Measurements from ENCODE around the gene TPST1.

TPST1 gene

DNA sequence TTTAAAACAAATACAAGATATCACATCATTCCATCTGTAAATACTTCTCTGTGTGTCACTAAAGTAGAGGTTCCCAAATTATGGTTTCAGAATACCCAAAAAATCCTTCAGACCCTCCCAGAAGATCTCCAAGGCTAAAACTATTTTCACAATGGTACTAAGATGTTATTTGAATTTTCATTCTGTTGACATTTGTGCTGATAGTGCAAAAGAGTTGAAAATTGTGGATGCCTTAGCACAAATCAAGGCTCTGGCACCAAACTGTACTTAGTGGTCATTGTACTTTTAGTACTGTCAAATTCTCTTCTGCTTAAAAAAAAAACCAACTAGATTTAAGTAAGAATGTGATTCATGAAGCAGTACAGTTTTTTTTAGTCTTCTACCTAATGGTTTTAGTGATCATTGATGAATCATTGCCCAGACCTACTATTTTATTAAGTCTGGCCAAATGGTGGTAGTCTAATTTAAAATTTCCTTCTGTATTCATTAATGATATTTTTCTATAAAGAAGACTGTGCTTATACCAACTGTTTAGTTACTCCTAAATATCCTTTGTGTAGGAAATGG lies 50.5 kb downstream of the TPST1 start:
- Histone ChIP-seq H3K4me1 (ENCODE audit: control insufficient read depth, insufficient read depth, low read length) (no peaks in the 10 kb centered on the region), H3K27me3 (ENCODE audit: control insufficient read depth, insufficient read depth, low read length) (no peaks in the 10 kb centered on the region), H3K27ac (ENCODE audit: low read depth, low read length) (no peak overlapping the region), H3K4me3 (ENCODE audit: low read length) (no peak overlapping the region), H3K9ac (ENCODE audit: low read length) (no peak overlapping the region), H3K36me3 (ENCODE audit: control insufficient read depth, insufficient read depth, low read length) (no peaks in the 10 kb centered on the region)

DNA sequence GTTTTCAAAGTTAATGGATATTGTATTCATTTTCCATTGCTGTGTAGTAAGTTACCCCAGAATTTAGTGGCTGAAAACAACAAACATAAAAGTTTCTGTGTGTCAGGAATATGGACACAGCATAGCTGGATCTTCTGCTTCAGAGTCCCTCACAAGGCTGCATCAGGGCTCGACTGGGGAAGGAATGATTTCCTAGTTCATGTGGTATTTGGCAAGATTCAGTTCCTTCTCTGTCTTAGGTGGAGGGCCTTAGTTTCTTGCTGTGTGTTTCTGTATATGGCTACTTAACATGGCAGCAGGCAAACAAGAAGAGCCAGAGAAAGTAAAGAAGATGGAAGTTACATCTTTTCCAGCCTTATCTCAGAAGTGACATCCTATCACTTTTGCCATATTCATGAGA lies 51.1 kb downstream of the TPST1 start:
- no peaks in the 10 kb centered on the region for H3K27me3 ChIP-seq (ENCODE audit: control insufficient read depth, insufficient read depth, low read length)
- no peak overlapping the region for H3K27ac ChIP-seq (ENCODE audit: low read depth, low read length)
- no peak overlapping the region for H3K4me3 ChIP-seq (ENCODE audit: low read length)
- no peaks in the 10 kb centered on the region for H3K36me3 ChIP-seq (ENCODE audit: control insufficient read depth, insufficient read depth, low read length)
- H3K9ac ChIP-seq (ENCODE audit: low read length): no peak overlapping the region
- no peaks in the 10 kb centered on the region for H3K4me1 ChIP-seq (ENCODE audit: control insufficient read depth, insufficient read depth, low read length)

DNA sequence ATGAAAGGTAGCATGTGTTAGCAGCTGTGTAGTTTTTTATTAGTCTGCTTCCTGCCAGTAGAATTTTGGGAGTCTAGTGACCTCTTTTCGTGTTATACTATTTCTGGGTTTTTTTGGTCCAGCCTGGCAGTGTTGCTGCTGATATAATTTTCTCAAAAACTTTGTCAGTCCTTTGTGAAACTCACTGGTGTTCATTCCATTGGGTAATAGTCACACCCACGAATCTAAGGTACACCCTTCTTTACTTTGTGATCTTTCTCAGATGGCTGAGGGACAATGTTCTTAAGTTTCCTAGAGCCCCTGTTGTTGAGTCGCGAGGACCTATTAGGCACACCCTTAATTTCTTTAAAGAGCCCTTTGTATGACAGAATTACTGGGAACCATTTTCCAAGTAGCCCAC lies 52.3 kb downstream of the TPST1 start:
- no peaks in the 10 kb centered on the region for H3K36me3 ChIP-seq (ENCODE audit: control insufficient read depth, insufficient read depth, low read length)
- H3K27ac ChIP-seq (ENCODE audit: low read depth, low read length): no peak overlapping the region
- H3K4me3 ChIP-seq (ENCODE audit: low read length): no peak overlapping the region
- no peaks in the 10 kb centered on the region for H3K4me1 ChIP-seq (ENCODE audit: control insufficient read depth, insufficient read depth, low read length)
- H3K27me3 ChIP-seq (ENCODE audit: control insufficient read depth, insufficient read depth, low read length): no peaks in the 10 kb centered on the region
- H3K9ac ChIP-seq (ENCODE audit: low read length): no peak overlapping the region

DNA sequence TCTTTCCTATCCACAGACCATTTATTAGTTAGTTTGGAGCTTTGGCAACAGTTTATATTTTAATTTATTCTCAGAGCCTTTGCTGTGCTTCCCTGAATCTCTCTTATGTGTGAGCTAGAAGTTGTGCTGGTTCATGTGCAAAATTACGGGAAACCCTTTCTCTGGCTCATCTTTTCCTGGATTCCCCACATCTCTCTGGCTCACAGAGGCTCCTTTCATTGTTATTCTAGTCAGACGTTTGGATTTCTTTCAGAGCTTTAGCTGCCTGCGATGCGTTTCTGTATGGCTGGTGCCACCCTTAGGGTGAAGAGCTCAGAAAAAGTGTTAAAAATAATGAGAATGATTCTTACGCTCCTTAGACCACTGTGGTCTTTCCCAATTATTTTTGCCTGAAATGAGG lies 53.3 kb downstream of the TPST1 start:
- no peaks in the 10 kb centered on the region for H3K36me3 ChIP-seq (ENCODE audit: control insufficient read depth, insufficient read depth, low read length)
- H3K27me3 ChIP-seq (ENCODE audit: control insufficient read depth, insufficient read depth, low read length): no peaks in the 10 kb centered on the region
- H3K4me1 ChIP-seq (ENCODE audit: control insufficient read depth, insufficient read depth, low read length): no peaks in the 10 kb centered on the region
- no peak overlapping the region for H3K27ac ChIP-seq (ENCODE audit: low read depth, low read length)
- no peak overlapping the region for H3K4me3 ChIP-seq (ENCODE audit: low read length)
- no peak overlapping the region for H3K9ac ChIP-seq (ENCODE audit: low read length)

DNA sequence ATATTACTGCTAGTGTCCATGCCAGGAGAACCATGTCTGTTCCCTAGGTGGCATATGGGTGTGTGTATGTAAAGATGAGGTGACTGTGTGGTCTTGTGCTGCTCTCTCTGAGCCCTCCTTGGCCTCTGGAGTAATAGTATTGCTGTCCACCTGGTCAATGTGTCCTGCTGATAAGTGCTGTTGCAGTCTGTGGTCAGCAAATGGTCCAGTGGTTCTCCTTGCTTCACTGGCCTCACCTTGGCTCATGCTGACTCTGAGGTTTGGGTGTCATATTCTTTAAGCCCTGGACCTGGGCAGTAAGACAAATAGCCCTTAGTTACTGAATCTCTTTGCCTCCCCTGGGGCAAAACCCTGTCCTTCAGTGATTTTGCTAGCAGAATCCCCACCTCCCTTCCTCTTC lies 56.8 kb downstream of the TPST1 start:
- no peak overlapping the region for H3K27ac ChIP-seq (ENCODE audit: low read depth, low read length)
- H3K4me3 ChIP-seq (ENCODE audit: low read length): no peak overlapping the region
- no peak overlapping the region for H3K9ac ChIP-seq (ENCODE audit: low read length)
- no peaks in the 10 kb centered on the region for H3K36me3 ChIP-seq (ENCODE audit: control insufficient read depth, insufficient read depth, low read length)
- no peaks in the 10 kb centered on the region for H3K4me1 ChIP-seq (ENCODE audit: control insufficient read depth, insufficient read depth, low read length)
- H3K27me3 ChIP-seq (ENCODE audit: control insufficient read depth, insufficient read depth, low read length): no peaks in the 10 kb centered on the region

DNA sequence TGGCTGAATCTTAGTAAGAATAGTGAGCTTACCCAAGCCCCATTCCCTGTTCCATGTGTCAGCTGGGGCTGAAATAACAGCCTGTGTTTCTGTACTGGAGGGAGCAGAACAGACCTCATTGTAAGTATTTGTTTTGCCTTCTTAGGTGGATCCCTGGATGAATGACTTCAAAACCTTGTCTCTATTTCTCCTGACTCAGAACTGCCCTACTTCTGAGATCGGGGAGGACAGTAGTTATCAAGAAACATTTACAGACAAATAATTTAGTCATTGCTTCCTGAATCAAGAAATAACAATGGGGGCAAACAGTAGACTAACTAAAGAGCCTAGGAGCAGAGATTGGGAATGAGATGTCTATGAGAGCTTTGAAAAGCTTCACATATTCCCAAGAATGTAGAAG lies 58.8 kb downstream of the TPST1 start:
- H3K27me3 ChIP-seq (ENCODE audit: control insufficient read depth, insufficient read depth, low read length): no peaks in the 10 kb centered on the region
- H3K4me1 ChIP-seq (ENCODE audit: control insufficient read depth, insufficient read depth, low read length): no peaks in the 10 kb centered on the region
- H3K4me3 ChIP-seq (ENCODE audit: low read length): no peak overlapping the region
- no peak overlapping the region for H3K27ac ChIP-seq (ENCODE audit: low read depth, low read length)
- H3K36me3 ChIP-seq (ENCODE audit: control insufficient read depth, insufficient read depth, low read length): no peaks in the 10 kb centered on the region
- H3K9ac ChIP-seq (ENCODE audit: low read length): no peak overlapping the region

DNA sequence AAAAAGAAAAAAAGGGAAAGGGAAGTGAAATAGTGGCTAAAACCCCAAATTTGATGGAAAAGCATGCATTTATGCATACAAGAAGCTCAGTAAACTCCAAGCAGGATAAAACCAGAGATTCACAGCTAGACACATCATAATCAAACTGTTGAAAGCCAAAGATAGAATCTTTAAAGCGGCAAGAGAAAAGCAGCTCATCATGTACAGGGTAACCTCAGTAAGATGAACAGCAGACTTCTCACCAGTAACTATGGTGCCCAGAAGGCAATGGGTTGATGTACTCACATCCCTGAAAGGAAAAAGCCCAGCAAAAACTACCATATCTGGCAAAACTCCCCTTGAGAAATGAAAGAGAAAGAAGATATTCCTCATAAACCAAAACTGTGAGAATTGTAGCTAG lies 60.4 kb downstream of the TPST1 start:
- H3K4me1 ChIP-seq (ENCODE audit: control insufficient read depth, insufficient read depth, low read length): no peaks in the 10 kb centered on the region
- no peak overlapping the region for H3K9ac ChIP-seq (ENCODE audit: low read length)
- H3K27me3 ChIP-seq (ENCODE audit: control insufficient read depth, insufficient read depth, low read length): no peaks in the 10 kb centered on the region
- no peak overlapping the region for H3K4me3 ChIP-seq (ENCODE audit: low read length)
- H3K36me3 ChIP-seq (ENCODE audit: control insufficient read depth, insufficient read depth, low read length): no peaks in the 10 kb centered on the region
- H3K27ac ChIP-seq (ENCODE audit: low read depth, low read length): no peak overlapping the region

DNA sequence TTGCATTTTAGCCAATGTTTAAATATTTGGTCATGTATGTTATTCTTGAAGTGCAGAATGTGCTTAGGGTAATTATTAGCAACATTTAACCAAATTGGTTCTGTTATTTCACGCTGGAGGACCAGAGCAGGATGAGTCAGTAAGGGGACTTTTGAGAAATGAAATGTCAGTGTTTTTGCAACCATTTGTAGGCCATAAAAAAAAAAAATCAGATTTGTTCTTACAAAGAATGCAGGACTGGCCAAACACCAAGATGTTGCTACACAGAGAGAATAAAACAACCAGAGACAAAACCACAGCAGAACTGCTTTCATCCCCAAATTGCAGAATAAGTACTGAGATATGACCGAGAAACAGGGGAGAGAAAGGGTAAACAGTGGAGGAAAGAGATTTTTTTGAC lies 62.1 kb downstream of the TPST1 start:
- no peak overlapping the region for H3K9ac ChIP-seq (ENCODE audit: low read length)
- H3K36me3 ChIP-seq (ENCODE audit: control insufficient read depth, insufficient read depth, low read length): no peaks in the 10 kb centered on the region
- no peaks in the 10 kb centered on the region for H3K27me3 ChIP-seq (ENCODE audit: control insufficient read depth, insufficient read depth, low read length)
- no peak overlapping the region for H3K4me3 ChIP-seq (ENCODE audit: low read length)
- H3K27ac ChIP-seq (ENCODE audit: low read depth, low read length): no peak overlapping the region
- H3K4me1 ChIP-seq (ENCODE audit: control insufficient read depth, insufficient read depth, low read length): no peaks in the 10 kb centered on the region

DNA sequence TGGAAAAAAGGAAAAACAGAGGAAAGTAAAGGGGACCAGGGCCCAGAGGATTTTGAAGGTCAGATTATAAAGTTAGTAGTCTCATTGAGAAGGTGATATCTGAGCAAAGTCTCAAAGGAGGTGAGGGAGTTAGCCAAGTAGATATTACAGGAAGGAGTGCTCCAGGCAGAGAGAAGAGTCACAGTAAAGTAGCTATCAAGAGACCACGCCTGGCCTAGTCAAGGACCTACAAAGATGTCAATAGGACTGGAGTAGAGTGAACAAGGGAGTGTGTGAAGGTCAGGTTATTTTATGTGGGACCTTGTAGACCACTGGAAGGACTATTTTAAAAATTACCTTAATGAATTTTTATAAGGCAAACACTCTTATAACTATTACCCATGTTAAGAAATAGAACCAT lies 64.8 kb downstream of the TPST1 start:
- H3K9ac ChIP-seq (ENCODE audit: low read length): no peak overlapping the region
- H3K27ac ChIP-seq (ENCODE audit: low read depth, low read length): no peak overlapping the region
- no peaks in the 10 kb centered on the region for H3K27me3 ChIP-seq (ENCODE audit: control insufficient read depth, insufficient read depth, low read length)
- H3K4me1 ChIP-seq (ENCODE audit: control insufficient read depth, insufficient read depth, low read length): no peaks in the 10 kb centered on the region
- no peaks in the 10 kb centered on the region for H3K36me3 ChIP-seq (ENCODE audit: control insufficient read depth, insufficient read depth, low read length)
- H3K4me3 ChIP-seq (ENCODE audit: low read length): no peak overlapping the region

DNA sequence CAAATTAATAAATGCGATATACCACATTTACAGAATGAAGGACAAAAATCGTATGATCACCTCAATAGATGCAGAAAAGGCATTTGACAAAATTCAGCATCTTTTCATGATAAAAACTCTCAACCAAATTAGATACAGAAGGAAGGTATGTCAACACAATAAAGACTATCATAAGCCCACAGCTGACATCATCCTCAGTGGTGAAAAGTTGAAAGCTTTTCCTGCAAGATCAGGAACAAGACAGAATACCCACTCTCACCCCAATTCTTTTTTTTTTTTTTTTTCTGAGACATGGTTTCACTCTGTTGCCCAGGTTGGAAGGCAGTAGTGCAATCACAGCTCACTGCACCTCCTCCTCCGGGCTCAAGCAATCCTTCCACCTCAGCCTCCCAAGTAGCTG lies 67.2 kb downstream of the TPST1 start:
- no peaks in the 10 kb centered on the region for H3K4me1 ChIP-seq (ENCODE audit: control insufficient read depth, insufficient read depth, low read length)
- H3K4me3 ChIP-seq (ENCODE audit: low read length): no peak overlapping the region
- H3K27me3 ChIP-seq (ENCODE audit: control insufficient read depth, insufficient read depth, low read length): no peaks in the 10 kb centered on the region
- H3K27ac ChIP-seq (ENCODE audit: low read depth, low read length): no peak overlapping the region
- H3K9ac ChIP-seq (ENCODE audit: low read length): no peak overlapping the region
- H3K36me3 ChIP-seq (ENCODE audit: control insufficient read depth, insufficient read depth, low read length): no peaks in the 10 kb centered on the region

DNA sequence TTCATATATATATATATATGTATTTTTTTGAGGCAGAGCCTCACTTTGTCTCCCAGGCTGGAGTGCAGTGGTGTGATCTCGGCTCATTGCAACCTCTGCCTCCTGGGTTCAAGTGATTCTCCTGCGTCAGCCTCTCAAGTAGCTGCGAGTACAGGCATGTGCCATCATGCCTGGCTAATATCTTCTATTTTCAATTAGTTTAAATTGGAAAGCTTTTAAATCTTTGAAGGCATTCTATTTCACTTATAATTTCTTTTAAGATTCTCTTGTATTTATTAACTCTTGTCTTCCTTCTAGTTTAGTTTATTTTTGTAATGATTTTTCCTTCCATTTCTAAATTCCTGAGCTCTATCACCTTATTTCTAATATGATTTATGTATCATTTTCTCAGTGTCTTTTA lies 71.2 kb downstream of the TPST1 start:
- H3K27me3 ChIP-seq (ENCODE audit: control insufficient read depth, insufficient read depth, low read length): no peaks in the 10 kb centered on the region
- no peak overlapping the region for H3K9ac ChIP-seq (ENCODE audit: low read length)
- no peak overlapping the region for H3K4me3 ChIP-seq (ENCODE audit: low read length)
- H3K4me1 ChIP-seq (ENCODE audit: control insufficient read depth, insufficient read depth, low read length): peaks cover under 1% of the 10 kb centered on the region
- H3K36me3 ChIP-seq (ENCODE audit: control insufficient read depth, insufficient read depth, low read length): no peaks in the 10 kb centered on the region
- H3K27ac ChIP-seq (ENCODE audit: low read depth, low read length): no peak overlapping the region

DNA sequence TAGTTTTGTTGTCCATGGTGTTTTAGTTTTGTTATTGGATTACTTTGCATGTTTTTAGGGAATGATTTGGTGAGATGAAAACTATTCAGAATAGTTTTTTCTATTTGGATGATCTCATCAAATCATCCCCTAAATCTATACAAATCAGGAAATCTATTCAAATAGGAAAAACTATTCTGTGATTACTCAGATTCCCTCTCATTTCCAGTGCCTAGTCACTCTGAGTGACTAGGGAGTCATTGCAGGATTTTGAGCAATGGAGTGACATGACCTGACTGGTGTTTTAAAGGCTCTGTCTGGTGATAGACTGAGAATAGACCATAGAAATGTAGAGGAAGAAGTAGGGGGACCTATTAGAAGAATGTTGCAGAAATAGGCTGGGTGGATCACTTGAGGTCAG lies 72.4 kb downstream of the TPST1 start:
- Histone ChIP-seq H3K27ac (ENCODE audit: low read depth, low read length) (no peak overlapping the region), H3K36me3 (ENCODE audit: control insufficient read depth, insufficient read depth, low read length) (no peaks in the 10 kb centered on the region), H3K27me3 (ENCODE audit: control insufficient read depth, insufficient read depth, low read length) (no peaks in the 10 kb centered on the region), H3K4me3 (ENCODE audit: low read length) (no peak overlapping the region), H3K4me1 (ENCODE audit: control insufficient read depth, insufficient read depth, low read length) (peaks cover 5% of the 10 kb centered on the region), H3K9ac (ENCODE audit: low read length) (no peak overlapping the region)

DNA sequence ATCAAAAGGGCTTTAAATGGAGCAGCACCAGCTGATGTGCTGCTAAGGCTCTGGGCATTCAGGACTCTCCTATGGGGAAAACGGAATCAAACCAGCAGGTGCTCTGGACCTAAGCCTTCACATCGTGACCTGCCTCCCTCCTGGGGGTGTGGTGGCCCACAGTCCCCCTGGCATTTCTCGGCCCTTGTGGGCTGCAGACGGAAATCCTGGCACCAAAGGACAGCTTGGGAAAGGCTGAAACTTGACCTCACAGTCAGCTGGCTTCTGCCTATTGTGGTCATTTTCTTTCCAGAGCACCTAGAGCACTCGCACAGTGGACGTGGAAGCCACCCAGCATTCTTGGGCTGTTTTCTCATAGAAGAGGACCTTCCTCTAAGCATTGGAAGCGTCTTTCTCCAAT lies 74.8 kb downstream of the TPST1 start:
- Histone ChIP-seq H3K36me3 (ENCODE audit: control insufficient read depth, insufficient read depth, low read length) (no peaks in the 10 kb centered on the region), H3K4me1 (ENCODE audit: control insufficient read depth, insufficient read depth, low read length) (peaks cover 11% of the 10 kb centered on the region), H3K27me3 (ENCODE audit: control insufficient read depth, insufficient read depth, low read length) (no peaks in the 10 kb centered on the region), H3K4me3 (ENCODE audit: low read length) (no peak overlapping the region), H3K9ac (ENCODE audit: low read length) (no peak overlapping the region), H3K27ac (ENCODE audit: low read depth, low read length) (no peak overlapping the region)
